Peyer's patch (tissue), 4 donors: ENCODE measurements around the gene DEPDC1. TPM values are rescaled to one million over a fixed set of nuclear protein-coding genes. Genes with fewer than 3 reads are reported as not detected.

Experiments used
- DNase-seq, 3 donors: peaks; one replicate each; pipeline ENCODE4 v3.0.0-alpha.2; 2017 to 2019
- H3K27ac ChIP-seq, 4 donors: fragments of 200-600 bp; sonication (generic); one replicate each; pipeline ENCODE4 v1.5.1; 2016 to 2019
- H3K27me3 ChIP-seq, 2 donors: fragments of 200-600 bp; sonication (generic); one replicate each; pipeline ENCODE4 v1.5.1; 2019
- H3K36me3 ChIP-seq, 3 donors: fragments of 200-600 bp; sonication (generic); one replicate each; pipeline ENCODE4 v1.5.1; 2016 to 2019
- H3K4me1 ChIP-seq, 4 donors: fragments of 200-600 bp; sonication (generic); one replicate each; pipeline ENCODE4 v1.5.1; 2016 to 2019
- H3K4me3 ChIP-seq, 4 donors: fragments of 200-600 bp; sonication (generic); 1 replicate in 3 of 4; 2 replicates in 1 of 4; pipeline ENCODE4 v1.5.1; 2016 to 2019; ENCODE audit warnings: mild to moderate bottlenecking in 1 of 4
- H3K9me3 ChIP-seq, 4 donors: fragments of 200-600 bp; sonication (generic); one replicate each; pipeline ENCODE4 v1.5.1; 2016 to 2019; ENCODE audit warnings: mild to moderate bottlenecking in 1 of 4
- CTCF ChIP-seq, 6 experiments: fragments of 450-650 bp in 4 of 6; fragments of 200-600 bp in 2 of 6; sonication (generic) in 1 of 6; IDR thresholded peaks; one replicate each; pipeline ENCODE4 v1.5.1; 2017 to 2019; ENCODE audit warnings: antibody characterized with exemption in 6 of 6, mild to moderate bottlenecking in 3 of 6, moderate library complexity in 1 of 6
- POLR2A ChIP-seq, 2 donors: fragments of 450-650 bp; IDR thresholded peaks; one replicate each; pipeline ENCODE4 v1.5.1; 2017; ENCODE audit warnings: antibody characterized with exemption in 2 of 2, mild to moderate bottlenecking in 2 of 2, moderate library complexity in 2 of 2
- total RNA-seq, 4 donors: library from RNA; depleted of rRNA; stranded (reverse); fragments of >200 nt; gene quantifications; one replicate each; pipeline ENCODE4 v1.1.0, GENCODE V29; 2016

The DEPDC1 gene
- total RNA-seq, 4 donors from 2014 or later: 1.1 to 9.1 (median 2.0) TPM

GRCh38 chr1:68473060-68473459 lies 23.8 kb downstream of the DEPDC1 start:
- H3K36me3 ChIP-seq: no peaks in the 10 kb centered on the region
- DNase-seq: no peak
- H3K27ac ChIP-seq: no peak overlapping the region
- H3K27me3 ChIP-seq: no peaks in the 10 kb centered on the region
- H3K4me1 ChIP-seq: no peaks in the 10 kb centered on the region
- H3K4me3 ChIP-seq: no peak overlapping the region
- no peak for TF ChIP-seq CTCF (IDR thresholded peaks at IDR 0.05)
- TF ChIP-seq POLR2A (IDR thresholded peaks at IDR 0.05): no peak
- no peaks in the 10 kb centered on the region for H3K9me3 ChIP-seq

GRCh38 chr1:68470388-68470970 lies 26.4 kb downstream of the DEPDC1 start:
- no peaks in the 10 kb centered on the region for H3K27me3 ChIP-seq
- no peak overlapping the region for H3K4me3 ChIP-seq
- no peaks in the 10 kb centered on the region for H3K4me1 ChIP-seq
- TF ChIP-seq POLR2A (IDR thresholded peaks at IDR 0.05) (no peak), CTCF (IDR thresholded peaks at IDR 0.05) (peak in 4 of 6 experiments; percentile 19 to 49 (median 42))
- DNase-seq: no peak
- H3K36me3 ChIP-seq: no peaks in the 10 kb centered on the region
- H3K9me3 ChIP-seq: no peaks in the 10 kb centered on the region
- H3K27ac ChIP-seq: no peak overlapping the region

GRCh38 chr1:68464891-68465290 lies 32.0 kb downstream of the DEPDC1 start:
- H3K9me3 ChIP-seq: no peaks in the 10 kb centered on the region
- no peak overlapping the region for H3K27ac ChIP-seq
- TF ChIP-seq CTCF (IDR thresholded peaks at IDR 0.05) (no peak), POLR2A (IDR thresholded peaks at IDR 0.05) (no peak)
- H3K4me3 ChIP-seq: no peak overlapping the region
- no peaks in the 10 kb centered on the region for H3K36me3 ChIP-seq
- DNase-seq: no peak
- H3K4me1 ChIP-seq: no peaks in the 10 kb centered on the region
- no peaks in the 10 kb centered on the region for H3K27me3 ChIP-seq

GRCh38 chr1:68460935-68461334 lies 35.9 kb downstream of the DEPDC1 start:
- Histone ChIP-seq H3K9me3 (no peaks in the 10 kb centered on the region), H3K4me1 (no peaks in the 10 kb centered on the region), H3K27me3 (no peaks in the 10 kb centered on the region), H3K27ac (no peak overlapping the region), H3K36me3 (no peaks in the 10 kb centered on the region), H3K4me3 (no peak overlapping the region)
- TF ChIP-seq POLR2A (IDR thresholded peaks at IDR 0.05) (no peak), CTCF (IDR thresholded peaks at IDR 0.05) (no peak)
- no peak for DNase-seq

GRCh38 chr1:68459796-68460195 lies 37.1 kb downstream of the DEPDC1 start:
- H3K27ac ChIP-seq: no peak overlapping the region
- TF ChIP-seq CTCF (IDR thresholded peaks at IDR 0.05) (no peak), POLR2A (IDR thresholded peaks at IDR 0.05) (no peak)
- no peaks in the 10 kb centered on the region for H3K4me1 ChIP-seq
- H3K9me3 ChIP-seq: no peaks in the 10 kb centered on the region
- no peaks in the 10 kb centered on the region for H3K36me3 ChIP-seq
- H3K4me3 ChIP-seq: no peak overlapping the region
- DNase-seq: no peak
- H3K27me3 ChIP-seq: no peaks in the 10 kb centered on the region

GRCh38 chr1:68459091-68459490 lies 37.8 kb downstream of the DEPDC1 start:
- Histone ChIP-seq H3K27ac (no peak overlapping the region), H3K4me3 (no peak overlapping the region), H3K9me3 (no peaks in the 10 kb centered on the region), H3K4me1 (no peaks in the 10 kb centered on the region), H3K36me3 (no peaks in the 10 kb centered on the region), H3K27me3 (no peaks in the 10 kb centered on the region)
- no peak for DNase-seq
- TF ChIP-seq CTCF (IDR thresholded peaks at IDR 0.05) (no peak), POLR2A (IDR thresholded peaks at IDR 0.05) (no peak)
